Kidney (tissue), 14 donors: ENCODE measurements around the gene NDUFV1. TPM values are rescaled to one million over a fixed set of nuclear protein-coding genes. Genes with fewer than 3 reads are reported as not detected.
A peak's percentile ranks its signal among the peaks of the same experiment; 100 is the strongest.

Source experiments
- DNase-seq, 5 donors: peaks; one replicate each; pipeline ENCODE4 v3.0.0-alpha.2; 2013 to 2020
- FAIRE-seq: peaks from 2 replicates; lab custom pipeline; 2012; peaks lifted over from hg19 to GRCh38; lab: Jason Lieb, UNC
- H3K27ac ChIP-seq, 2 donors: one replicate each; pipeline ENCODE4 v1.7.0; 2013; ENCODE audit warnings: low read depth in 2 of 2, low read length in 2 of 2, inconsistent platforms in 1 of 2
- H3K27me3 ChIP-seq: one replicate; pipeline ENCODE4 v1.7.1; 2013; ENCODE audit warnings: low read length, inconsistent platforms; ENCODE audit not compliant: control insufficient read depth, insufficient read depth
- H3K36me3 ChIP-seq, 3 donors: one replicate each; pipeline versions ENCODE4 v1.7.0 to v1.7.1; 2013; ENCODE audit warnings: low read length in 3 of 3, control low read depth in 1 of 3, inconsistent platforms in 1 of 3; ENCODE audit not compliant: insufficient read depth in 3 of 3, control insufficient read depth in 2 of 3
- H3K4me1 ChIP-seq, 3 donors: one replicate each; pipeline versions ENCODE4 v1.7.0 to v1.7.1; 2013; ENCODE audit warnings: low read length in 3 of 3, inconsistent platforms in 1 of 3, low read depth in 1 of 3; ENCODE audit not compliant: control insufficient read depth in 2 of 3, insufficient read depth in 2 of 3
- H3K4me3 ChIP-seq, 3 donors: one replicate each; pipeline versions ENCODE4 v1.7.0 to v1.8.1; 2013; ENCODE audit warnings: low read length in 3 of 3, control low read depth in 1 of 3, inconsistent platforms in 1 of 3
- H3K9ac ChIP-seq, 3 donors: one replicate each; pipeline versions ENCODE4 v1.7.0 to v1.7.1; 2013; ENCODE audit warnings: low read length in 3 of 3, control low read depth in 1 of 3, inconsistent platforms in 1 of 3
- H3K9me3 ChIP-seq, 3 donors: one replicate each; pipeline versions ENCODE4 v1.7.0 to v1.7.1; 2013; ENCODE audit warnings: low read length in 3 of 3, control low read depth in 1 of 3, inconsistent platforms in 1 of 3; ENCODE audit not compliant: control insufficient read depth in 2 of 3, insufficient read depth in 1 of 3
- CTCF ChIP-seq: IDR thresholded peaks from 3 replicates; pipeline ENCODE4 v1.5.1; 2012; ENCODE audit warnings: mild to moderate bottlenecking, moderate library complexity, borderline replicate concordance; ENCODE audit not compliant: insufficient read depth; ENCODE audit errors: extremely low read depth
- intact Hi-C: fragments of 100-400 bp; cut with DNase I; formaldehyde crosslinking; loops from one replicate; pipeline ENCODE4 v1.11.1; 2022
- polyA plus RNA-seq: library from polyadenylated mRNA; stranded (reverse); fragments of 350-450 nt; fragmentation: Illumina TruSeq; extraction: RNeasy Lipid Tissue Mini Kit (QIAGEN cat#74804); gene quantifications from one replicate; pipeline ENCODE4 v1.2.3, GENCODE V29; 2014; ENCODE audit warnings: low read depth, low replicate concordance; ENCODE audit not compliant: insufficient read depth
- total RNA-seq: library from RNA; stranded (reverse); fragmentation: NEBNext Ultra II Directional; extraction: Animal tissue kit (Norgen Biotek cat#: 25700); gene quantifications from one replicate; pipeline ENCODE4 v1.2.1, GENCODE V29; 2021
- donor health status: control.
- donor health status: control.
- donor health status: control.
- donor health status: control.
- donor health status: control.
- donor health status: DM: yes; HTN: yes; CAD: no.
- donor health status: Normal renal cell carcinoma (clear cell type).

The NDUFV1 gene
- total and polyA plus RNA-seq, 2 donors from 2014 or later = 191 to 395 TPM

- H3K4me1 ChIP-seq = peaks cover 7 to 20% (median 7%) of the 10 kb centered on the region in 3 donors
- H3K27ac ChIP-seq = peak overlapping the region; percentile 1 to 57
- no peak for TF ChIP-seq CTCF
- peak overlapping the region in 1 of 3 donors; percentile 33 for H3K4me3 ChIP-seq
- no peaks in the 10 kb centered on the region for H3K27me3 ChIP-seq
- DNase-seq = peak in 4 of 5 donors; percentile 65 to 81 (median 74)
- no peak for FAIRE-seq
- no peaks in the 10 kb centered on the region for H3K36me3 ChIP-seq
- H3K9me3 ChIP-seq = no peaks in the 10 kb centered on the region
- no peak overlapping the region for H3K9ac ChIP-seq
- intact Hi-C loops = no loop called here
Measured at GRCh38 chr11:67581469-67581868, 25.3 kb upstream of the NDUFV1 start.

GRCh38 chr11:67582011-67582410 lies 24.7 kb upstream of the NDUFV1 start:
- Histone ChIP-seq H3K9ac (no peak overlapping the region), H3K36me3 (no peaks in the 10 kb centered on the region), H3K27me3 (no peaks in the 10 kb centered on the region), H3K27ac (peak overlapping the region in 1 of 2 donors; percentile 1), H3K4me1 (peaks cover 7 to 20% (median 7%) of the 10 kb centered on the region in 3 donors), H3K4me3 (peak overlapping the region in 1 of 3 donors; percentile 41), H3K9me3 (no peaks in the 10 kb centered on the region)
- TF ChIP-seq CTCF = no peak
- intact Hi-C loops = no loop called here
- FAIRE-seq = no peak
- DNase-seq = no peak

GRCh38 chr11:67583247-67584204 lies 23.2 kb upstream of the NDUFV1 start, which contains the start of gene GSTP1:
Gene GSTP1, plus strand, starts transcription at chr11:67583812. Its CDS starts 32 bp downstream, at chr11:67583844.
- peak; percentile 43 for TF ChIP-seq CTCF
- no peaks in the 10 kb centered on the region for H3K27me3 ChIP-seq
- DNase-seq (peak; percentile 95 to 98 (median 96)), FAIRE-seq (no peak)
- peaks cover 7 to 12% (median 7%) of the 10 kb centered on the region in 3 donors for H3K4me1 ChIP-seq
- H3K27ac ChIP-seq = peak within 1 kb of the TSS; percentile 93 to 94
- intact Hi-C loops = no loop called here
- peak within 1 kb of the TSS; percentile 20 to 71 (median 69) for H3K9ac ChIP-seq
- H3K9me3 ChIP-seq = no peaks in the 10 kb centered on the region
- peak within 1 kb of the TSS; percentile 56 to 69 (median 63) for H3K4me3 ChIP-seq
- H3K36me3 ChIP-seq = no peaks in the 10 kb centered on the region
